H9 (cell line): ENCODE measurements around the gene EDNRA. TPM values are rescaled to one million over a fixed set of nuclear protein-coding genes. Genes with fewer than 3 reads are reported as not detected.

Source experiments
- DNase-seq: peaks from one replicate; pipeline ENCODE4 v3.0.0-alpha.2; 2017
- H2AFZ ChIP-seq: one replicate; pipeline ENCODE4 v1.6.1; 2013; ENCODE audit warnings: mild to moderate bottlenecking, low read length, control low read depth, moderate library complexity
- H2AK5ac ChIP-seq: 2 replicates; pipeline ENCODE4 v1.6.1; 2013; ENCODE audit warnings: low read length, control low read depth, mixed read lengths; ENCODE audit not compliant: insufficient read length
- H2BK120ac ChIP-seq: one replicate; pipeline ENCODE4 v1.6.1; 2013; ENCODE audit warnings: low read depth, mild to moderate bottlenecking, low read length, control low read depth, inconsistent platforms; ENCODE audit not compliant: poor library complexity, severe bottlenecking
- H2BK12ac ChIP-seq: 2 replicates; pipeline ENCODE4 v1.6.1; 2013; ENCODE audit warnings: low read length, control low read depth, mixed read lengths, low read depth; ENCODE audit not compliant: insufficient read length
- H2BK15ac ChIP-seq: 2 replicates; pipeline ENCODE4 v1.6.1; 2013; ENCODE audit warnings: low read depth, low read length, control low read depth
- H2BK20ac ChIP-seq: one replicate; pipeline ENCODE4 v1.6.1; 2013; ENCODE audit warnings: low read depth, mild to moderate bottlenecking, low read length, control low read depth, inconsistent platforms; ENCODE audit not compliant: poor library complexity, severe bottlenecking
- H2BK5ac ChIP-seq: 2 replicates; pipeline ENCODE4 v1.6.1; 2013; ENCODE audit warnings: low read length, control low read depth, mixed read lengths; ENCODE audit not compliant: insufficient read length
- H3K14ac ChIP-seq: 2 replicates; pipeline ENCODE4 v1.6.1; 2013; ENCODE audit warnings: low read length, control low read depth; ENCODE audit not compliant: insufficient read depth
- H3K18ac ChIP-seq: 2 replicates; pipeline ENCODE4 v1.6.1; 2013; ENCODE audit warnings: low read depth, mild to moderate bottlenecking, mixed read lengths, low read length, control low read depth; ENCODE audit not compliant: insufficient read length
- H3K23ac ChIP-seq: 2 replicates; pipeline ENCODE4 v1.6.1; 2013; ENCODE audit warnings: low read length, control low read depth, mixed read lengths, low read depth; ENCODE audit not compliant: insufficient read length
- H3K23me2 ChIP-seq: 2 replicates; pipeline ENCODE4 v1.6.1; 2013; ENCODE audit warnings: low read depth, mild to moderate bottlenecking, mixed read lengths, low read length, control low read depth; ENCODE audit not compliant: insufficient read length, poor library complexity, severe bottlenecking
- H3K27ac ChIP-seq: 2 replicates; pipeline ENCODE4 v1.5.1; 2013; ENCODE audit warnings: low read length, control low read depth, mixed read lengths, low read depth; ENCODE audit not compliant: insufficient read length
- H3K27me3 ChIP-seq: 2 replicates; pipeline ENCODE4 v1.6.1; 2013; ENCODE audit warnings: low read length, control low read depth, inconsistent platforms; ENCODE audit not compliant: insufficient read depth
- H3K4ac ChIP-seq: 2 replicates; pipeline ENCODE4 v1.6.1; 2013; ENCODE audit warnings: low read depth, mild to moderate bottlenecking, control low read depth, inconsistent platforms, low read length, moderate library complexity
- H3K4me1 ChIP-seq: 2 replicates; pipeline ENCODE4 v1.6.1; 2013; ENCODE audit warnings: low read length, control low read depth, inconsistent platforms; ENCODE audit not compliant: insufficient read depth
- H3K4me2 ChIP-seq: 2 replicates; pipeline ENCODE4 v1.6.1; 2013; ENCODE audit warnings: low read length, control low read depth, mixed read lengths; ENCODE audit not compliant: insufficient read length, insufficient read depth
- H3K56ac ChIP-seq: 2 replicates; pipeline ENCODE4 v1.6.1; 2013; ENCODE audit warnings: low read depth, mild to moderate bottlenecking, mixed read lengths, low read length, control low read depth; ENCODE audit not compliant: insufficient read length
- H3K79me1 ChIP-seq: 2 replicates; pipeline ENCODE4 v1.6.1; 2013; ENCODE audit warnings: low read depth, mild to moderate bottlenecking, moderate library complexity, low read length, control low read depth, inconsistent platforms; ENCODE audit not compliant: insufficient read depth, poor library complexity, severe bottlenecking
- H3K79me2 ChIP-seq: 2 replicates; pipeline ENCODE4 v1.6.1; 2013; ENCODE audit warnings: low read length, control low read depth, inconsistent platforms; ENCODE audit not compliant: insufficient read depth
- H3K9ac ChIP-seq: 2 replicates; pipeline ENCODE4 v1.6.1; 2013; ENCODE audit warnings: low read length, control low read depth, mixed read lengths; ENCODE audit not compliant: insufficient read length; ENCODE audit errors: extremely low read depth
- H3K9me3 ChIP-seq: one replicate; pipeline ENCODE4 v1.6.1; 2013; ENCODE audit warnings: low read depth, low read length, inconsistent platforms; ENCODE audit not compliant: control insufficient read depth
- H3T11ph ChIP-seq: one replicate; pipeline ENCODE4 v1.6.1; 2013; ENCODE audit warnings: mild to moderate bottlenecking, low read length, control low read depth, inconsistent platforms
- H4K20me1 ChIP-seq: one replicate; pipeline ENCODE4 v1.6.1; 2013; ENCODE audit not compliant: control insufficient read depth, insufficient read length, insufficient read depth
- H4K5ac ChIP-seq: 2 replicates; pipeline ENCODE4 v1.6.1; 2013; ENCODE audit warnings: low read depth, mild to moderate bottlenecking, mixed read lengths, low read length, control low read depth; ENCODE audit not compliant: insufficient read length
- H4K8ac ChIP-seq: replicated peaks from 2 replicates; pipeline ENCODE4 v1.6.1; 2013; ENCODE audit warnings: low read length, control low read depth, mixed read lengths, low read depth; ENCODE audit not compliant: insufficient read length
- H4K91ac ChIP-seq: 2 replicates; pipeline ENCODE4 v1.6.1; 2013; ENCODE audit warnings: low read depth, mild to moderate bottlenecking, moderate library complexity, mixed read lengths, low read length, control low read depth; ENCODE audit not compliant: insufficient read length
- H3K27ac Mint-ChIP-seq, 3 experiments: 2 replicates in 2 of 3; 3 replicates in 1 of 3; pipeline ENCODE4 v1.8.0; 2020 to 2021; ENCODE audit warnings: mixed read lengths in 3 of 3, mild to moderate bottlenecking in 1 of 3, moderate library complexity in 1 of 3
- H3K27me3 Mint-ChIP-seq: 2 replicates; pipeline ENCODE4 v1.8.0; 2021; ENCODE audit warnings: low read depth, mild to moderate bottlenecking, moderate library complexity, mixed read lengths
- H3K36me3 Mint-ChIP-seq, 3 experiments: 2 replicates in 2 of 3; 3 replicates in 1 of 3; pipeline ENCODE4 v1.8.0; 2020 to 2021; ENCODE audit warnings: low read depth in 3 of 3, mixed read lengths in 3 of 3; ENCODE audit not compliant: insufficient read depth in 1 of 3
- H3K4me1 Mint-ChIP-seq, 2 experiments: 2 replicates each; pipeline ENCODE4 v1.8.0; 2020; ENCODE audit warnings: mixed read lengths in 2 of 2
- H3K4me3 Mint-ChIP-seq, 2 experiments: 2 replicates in 1 of 2; 3 replicates in 1 of 2; pipeline ENCODE4 v1.8.0; 2020 to 2021; ENCODE audit warnings: mild to moderate bottlenecking in 2 of 2, mixed read lengths in 2 of 2, moderate library complexity in 1 of 2
- H3K9me3 Mint-ChIP-seq, 2 experiments: 2 replicates in 1 of 2; 3 replicates in 1 of 2; pipeline ENCODE4 v1.8.0; 2020; ENCODE audit warnings: mild to moderate bottlenecking in 2 of 2, mixed read lengths in 2 of 2, moderate library complexity in 1 of 2
- WGBS: extraction: QIAGEN DNeasy Blood & Tissue Kit; methylation state at CpG from one replicate; pipeline ENCODE4 v1.1.7; 2013; ENCODE audit warnings: missing lambda C conversion rate, low lambda C conversion rate, mixed read lengths; ENCODE audit not compliant: insufficient read length; ENCODE audit errors: extremely low coverage; 5-methylcytosine and 5-hydroxymethylcytosine counted together
- total RNA-seq: library from RNA; stranded (reverse); gene quantifications from 2 replicates; pipeline ENCODE4 v1.2.1, GENCODE V29; 2021
- TF ChIP-seq, protein P1 (sequence below): fragments of 200-600 bp; sonication (generic); conservative IDR thresholded peaks from 3 replicates; pipeline ENCODE4 v1.8.0; 2021; ENCODE audit warnings: antibody characterized with exemption, mild to moderate bottlenecking

The EDNRA gene
- total RNA-seq, 1 experiment from 2014 or later, result 1.6 TPM

DNA sequence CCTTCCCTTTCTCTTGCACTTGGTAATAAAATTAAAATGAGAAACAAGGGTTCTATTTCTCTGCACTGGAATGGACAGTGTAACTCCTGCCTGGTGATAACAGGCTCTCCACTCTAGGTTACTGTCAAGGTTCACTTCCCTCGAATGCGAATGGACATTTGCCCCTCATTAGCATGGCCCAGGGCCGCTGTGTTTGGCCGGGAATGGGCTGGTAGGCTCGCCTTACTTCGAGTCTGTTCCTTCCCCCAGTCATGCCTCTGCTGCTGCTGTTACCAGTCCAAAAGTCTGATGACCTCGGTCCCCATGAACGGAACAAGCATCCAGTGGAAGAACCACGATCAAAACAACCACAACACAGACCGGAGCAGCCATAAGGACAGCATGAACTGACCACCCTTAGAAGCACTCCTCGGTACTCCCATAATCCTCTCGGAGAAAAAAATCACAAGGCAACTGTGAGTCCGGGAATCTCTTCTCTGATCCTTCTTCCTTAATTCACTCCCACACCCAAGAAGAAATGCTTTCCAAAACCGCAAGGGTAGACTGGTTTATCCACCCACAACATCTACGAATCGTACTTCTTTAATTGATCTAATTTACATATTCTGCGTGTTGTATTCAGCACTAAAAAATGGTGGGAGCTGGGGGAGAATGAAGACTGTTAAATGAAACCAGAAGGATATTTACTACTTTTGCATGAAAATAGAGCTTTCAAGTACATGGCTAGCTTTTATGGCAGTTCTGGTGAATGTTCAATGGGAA lies 61.5 kb downstream of the EDNRA start:
- no peak overlapping the region for H2BK120ac ChIP-seq
- no peak overlapping the region for H3K9ac ChIP-seq
- H4K91ac ChIP-seq, result no peak overlapping the region
- no peak overlapping the region for H3K4me3 Mint-ChIP-seq
- H3K4me1 Mint-ChIP-seq, result peaks cover 8 to 9% of the 10 kb centered on the region in 2 experiments
- H3K27ac ChIP-seq, result no peak overlapping the region
- peak overlapping the region in 1 of 3 experiments; percentile 4; a peak in 1 of 7 replicates for H3K27ac Mint-ChIP-seq
- H4K20me1 ChIP-seq, result no peaks in the 10 kb centered on the region
- no peaks in the 10 kb centered on the region for H3K36me3 Mint-ChIP-seq
- no peak overlapping the region for H3K4ac ChIP-seq
- H3T11ph ChIP-seq, result no peak overlapping the region
- H3K79me1 ChIP-seq, result no peaks in the 10 kb centered on the region
- no peak overlapping the region for H3K23ac ChIP-seq
- H3K56ac ChIP-seq, result no peak overlapping the region
- TF ChIP-seq, protein P1, sequence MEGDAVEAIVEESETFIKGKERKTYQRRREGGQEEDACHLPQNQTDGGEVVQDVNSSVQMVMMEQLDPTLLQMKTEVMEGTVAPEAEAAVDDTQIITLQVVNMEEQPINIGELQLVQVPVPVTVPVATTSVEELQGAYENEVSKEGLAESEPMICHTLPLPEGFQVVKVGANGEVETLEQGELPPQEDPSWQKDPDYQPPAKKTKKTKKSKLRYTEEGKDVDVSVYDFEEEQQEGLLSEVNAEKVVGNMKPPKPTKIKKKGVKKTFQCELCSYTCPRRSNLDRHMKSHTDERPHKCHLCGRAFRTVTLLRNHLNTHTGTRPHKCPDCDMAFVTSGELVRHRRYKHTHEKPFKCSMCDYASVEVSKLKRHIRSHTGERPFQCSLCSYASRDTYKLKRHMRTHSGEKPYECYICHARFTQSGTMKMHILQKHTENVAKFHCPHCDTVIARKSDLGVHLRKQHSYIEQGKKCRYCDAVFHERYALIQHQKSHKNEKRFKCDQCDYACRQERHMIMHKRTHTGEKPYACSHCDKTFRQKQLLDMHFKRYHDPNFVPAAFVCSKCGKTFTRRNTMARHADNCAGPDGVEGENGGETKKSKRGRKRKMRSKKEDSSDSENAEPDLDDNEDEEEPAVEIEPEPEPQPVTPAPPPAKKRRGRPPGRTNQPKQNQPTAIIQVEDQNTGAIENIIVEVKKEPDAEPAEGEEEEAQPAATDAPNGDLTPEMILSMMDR, result no peak
- no peak overlapping the region for H2BK15ac ChIP-seq
- H3K27me3 ChIP-seq, result no peaks in the 10 kb centered on the region
- H2BK5ac ChIP-seq, result no peak overlapping the region
- no peaks in the 10 kb centered on the region for H3K9me3 ChIP-seq
- H4K8ac ChIP-seq, result no peak overlapping the region
- H2AK5ac ChIP-seq, result no peak overlapping the region
- H3K79me2 ChIP-seq, result no peaks in the 10 kb centered on the region
- H4K5ac ChIP-seq, result no peak overlapping the region
- WGBS, result no CpG with 5 or more reads among the region's 17 CpGs
- H3K9me3 Mint-ChIP-seq, result no peaks in the 10 kb centered on the region
- no peak overlapping the region for H3K18ac ChIP-seq
- no peak overlapping the region for H3K14ac ChIP-seq
- no peak overlapping the region for H3K4me2 ChIP-seq
- H2AFZ ChIP-seq, result no peak overlapping the region
- no peak overlapping the region for H2BK12ac ChIP-seq
- H3K27me3 Mint-ChIP-seq, result no peaks in the 10 kb centered on the region
- no peak overlapping the region for H2BK20ac ChIP-seq
- peaks cover 4% of the 10 kb centered on the region; the same call in 1 of the 2 replicates for H3K4me1 ChIP-seq
- H3K23me2 ChIP-seq, result no peaks in the 10 kb centered on the region
- DNase-seq, result no peak
